ENCODE measurements around the gene SPNS2. TPM values are rescaled to one million over a fixed set of nuclear protein-coding genes. Genes with fewer than 3 reads are reported as not detected.

Gene SPNS2
- total RNA-seq, 1 experiment from 2014 or later, result 0.33 TPM

DNA sequence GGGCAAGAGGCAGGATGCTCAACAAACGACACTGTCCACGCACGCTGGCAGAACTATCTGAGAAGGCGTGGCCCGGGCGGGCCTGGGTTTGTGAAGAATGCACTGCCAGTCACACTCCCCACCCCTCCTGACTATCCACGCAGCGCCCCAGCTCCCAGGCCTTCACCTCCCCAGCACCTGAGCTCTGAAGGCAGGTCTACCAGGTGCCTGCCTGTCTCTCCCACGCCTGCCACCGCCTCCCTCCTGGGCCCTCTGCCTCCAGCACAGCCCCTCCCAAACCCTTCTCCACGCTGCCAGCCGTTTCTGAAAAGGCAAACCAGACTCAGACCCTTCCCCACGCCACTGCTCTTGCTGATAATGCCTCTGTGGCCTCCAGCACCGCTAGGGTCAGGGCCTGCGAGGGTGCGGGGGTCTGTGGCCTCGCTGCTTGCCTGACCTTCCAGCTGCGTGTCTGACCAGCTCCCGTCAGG, 44.9 kb downstream of the SPNS2 start:
- Histone ChIP-seq H4K8ac (replicated peaks; ENCODE audit: insufficient read length, low read depth, low read length) (no peak overlapping the region), H4K20me1 (ENCODE audit: control insufficient read depth, insufficient read depth, insufficient read length) (peaks cover 2% of the 10 kb centered on the region), H3K79me2 (ENCODE audit: insufficient read depth, low read length) (no peaks in the 10 kb centered on the region), H3K79me1 (ENCODE audit: insufficient read depth, low read depth, low read length, poor library complexity, severe bottlenecking) (no peaks in the 10 kb centered on the region), H3K9ac (ENCODE audit: extremely low read depth, insufficient read length, low read length) (no peak overlapping the region), H2AK5ac (ENCODE audit: insufficient read length, low read length) (no peak overlapping the region), H2BK120ac (ENCODE audit: low read depth, low read length, poor library complexity, severe bottlenecking) (no peak overlapping the region), H3K9me3 (ENCODE audit: control insufficient read depth, low read depth, low read length) (no peaks in the 10 kb centered on the region), H3K4ac (ENCODE audit: low read depth, low read length) (no peak overlapping the region), H3K4me2 (ENCODE audit: insufficient read depth, insufficient read length, low read length) (no peak overlapping the region), H3K27me3 (ENCODE audit: insufficient read depth, low read length) (no peaks in the 10 kb centered on the region), H3K14ac (ENCODE audit: insufficient read depth, low read length) (no peak overlapping the region), H3K23me2 (ENCODE audit: insufficient read length, low read depth, low read length, poor library complexity, severe bottlenecking) (no peaks in the 10 kb centered on the region), H2BK12ac (ENCODE audit: insufficient read length, low read depth, low read length) (no peak overlapping the region), H3K18ac (ENCODE audit: insufficient read length, low read depth, low read length) (no peak overlapping the region), H3K27ac (ENCODE audit: insufficient read length, low read depth, low read length) (no peak overlapping the region), H3K4me1 (ENCODE audit: insufficient read depth, low read length) (no peaks in the 10 kb centered on the region), H2BK20ac (ENCODE audit: low read depth, low read length, poor library complexity, severe bottlenecking) (no peak overlapping the region), H2BK15ac (ENCODE audit: low read depth, low read length) (no peak overlapping the region), H4K91ac (ENCODE audit: insufficient read length, low read depth, low read length) (no peak overlapping the region), H4K5ac (ENCODE audit: insufficient read length, low read depth, low read length) (no peak overlapping the region), H2BK5ac (ENCODE audit: insufficient read length, low read length) (no peak overlapping the region), H3T11ph (ENCODE audit: low read length) (no peak overlapping the region), H3K56ac (ENCODE audit: insufficient read length, low read depth, low read length) (no peak overlapping the region), H2AFZ (ENCODE audit: low read length) (no peak overlapping the region), H3K23ac (ENCODE audit: insufficient read length, low read depth, low read length) (no peak overlapping the region)
- peaks cover 33 to 83% (median 67%) of the 10 kb centered on the region in 3 experiments for H3K36me3 Mint-ChIP-seq (ENCODE audit: insufficient read depth in 1 of 3, low read depth in 3 of 3)
- peaks cover 0 to 2% of the 10 kb centered on the region in 2 experiments; a peak in 1 of 4 replicates for H3K4me1 Mint-ChIP-seq
- H3K4me3 Mint-ChIP-seq, result no peak overlapping the region; a peak in 2 of 5 replicates
- no CpG with 5 or more reads among the region's 19 CpGs for WGBS (ENCODE audit: extremely low coverage, insufficient read length, low lambda C conversion rate)
- TF ChIP-seq, protein P1, sequence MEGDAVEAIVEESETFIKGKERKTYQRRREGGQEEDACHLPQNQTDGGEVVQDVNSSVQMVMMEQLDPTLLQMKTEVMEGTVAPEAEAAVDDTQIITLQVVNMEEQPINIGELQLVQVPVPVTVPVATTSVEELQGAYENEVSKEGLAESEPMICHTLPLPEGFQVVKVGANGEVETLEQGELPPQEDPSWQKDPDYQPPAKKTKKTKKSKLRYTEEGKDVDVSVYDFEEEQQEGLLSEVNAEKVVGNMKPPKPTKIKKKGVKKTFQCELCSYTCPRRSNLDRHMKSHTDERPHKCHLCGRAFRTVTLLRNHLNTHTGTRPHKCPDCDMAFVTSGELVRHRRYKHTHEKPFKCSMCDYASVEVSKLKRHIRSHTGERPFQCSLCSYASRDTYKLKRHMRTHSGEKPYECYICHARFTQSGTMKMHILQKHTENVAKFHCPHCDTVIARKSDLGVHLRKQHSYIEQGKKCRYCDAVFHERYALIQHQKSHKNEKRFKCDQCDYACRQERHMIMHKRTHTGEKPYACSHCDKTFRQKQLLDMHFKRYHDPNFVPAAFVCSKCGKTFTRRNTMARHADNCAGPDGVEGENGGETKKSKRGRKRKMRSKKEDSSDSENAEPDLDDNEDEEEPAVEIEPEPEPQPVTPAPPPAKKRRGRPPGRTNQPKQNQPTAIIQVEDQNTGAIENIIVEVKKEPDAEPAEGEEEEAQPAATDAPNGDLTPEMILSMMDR (conservative IDR thresholded peaks at IDR 0.05), result no peak
- no peaks in the 10 kb centered on the region for H3K9me3 Mint-ChIP-seq
- no peaks in the 10 kb centered on the region for H3K27me3 Mint-ChIP-seq (ENCODE audit: low read depth)
- DNase-seq, result no peak
- H3K27ac Mint-ChIP-seq, result peak overlapping the region in 1 of 3 experiments; percentile 77; a peak in 2 of 7 replicates
